Hematopoietic multipotent progenitor cell (in vitro differentiated cells): ENCODE data around the gene BCL10. TPM values are rescaled to one million over a fixed set of nuclear protein-coding genes. Genes with fewer than 3 reads are reported as not detected.

Source experiments
- DNase-seq, 3 donors: peaks; one replicate each; pipeline ENCODE4 v3.0.0-alpha.2; 2011 to 2015; ENCODE audit warnings: low read depth in 2 of 3, low spot score in 2 of 3
- total RNA-seq: library from RNA; depleted of rRNA; stranded (reverse); fragments of >200 nt; gene quantifications from one replicate; pipeline ENCODE4 v1.2.3, GENCODE V29; 2012

BCL10 gene
- total RNA-seq, 1 donor, result 12.9 TPM

- DNase-seq, result no peak
These were observed 23.7 kb upstream of the BCL10 start for GRCh38 chr1:85300140-85300539.

DNA sequence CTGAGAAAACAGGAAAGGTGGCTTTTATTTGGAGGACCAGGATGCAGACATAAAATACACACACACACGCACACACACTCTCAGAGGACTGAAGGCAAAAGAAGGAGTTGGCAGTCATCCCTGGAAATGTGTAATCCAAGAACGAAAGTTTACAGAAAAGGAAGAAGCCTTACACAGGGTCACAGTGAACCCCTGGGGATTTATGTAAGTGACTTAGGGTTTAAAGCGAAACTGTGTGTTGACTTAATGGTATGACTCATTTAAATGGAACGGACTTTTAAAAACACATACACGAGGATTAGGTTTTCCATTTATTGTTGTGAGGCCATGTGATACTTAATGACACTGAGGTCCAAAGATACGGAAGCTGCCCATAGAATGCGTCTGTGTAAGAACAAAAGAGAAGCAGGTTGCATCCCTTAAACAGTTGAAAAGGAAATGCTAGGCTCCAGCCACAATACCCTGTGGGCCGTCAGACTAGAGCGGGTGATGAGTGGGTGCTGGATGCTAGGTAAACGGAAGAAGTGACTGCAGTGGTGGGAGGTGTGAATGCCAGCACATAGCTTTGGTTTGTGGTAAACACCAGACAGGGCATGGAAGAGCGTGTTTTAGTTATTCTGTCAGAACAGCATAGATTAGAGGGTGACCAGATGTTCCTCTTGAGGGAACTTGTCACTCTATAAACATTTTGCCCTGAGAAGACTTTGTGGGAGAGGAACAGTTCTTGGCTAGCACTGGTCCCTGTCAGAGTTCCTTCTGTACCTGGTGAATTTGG, 21.6 kb upstream of the BCL10 start:
- DNase-seq, result no peak

- DNase-seq, result no peak
These were observed 21.1 kb upstream of the BCL10 start for GRCh38 chr1:85297538-85297854.

GRCh38 chr1:85296980-85297379, 20.5 kb upstream of the BCL10 start:
- DNase-seq, result no peak

DNA sequence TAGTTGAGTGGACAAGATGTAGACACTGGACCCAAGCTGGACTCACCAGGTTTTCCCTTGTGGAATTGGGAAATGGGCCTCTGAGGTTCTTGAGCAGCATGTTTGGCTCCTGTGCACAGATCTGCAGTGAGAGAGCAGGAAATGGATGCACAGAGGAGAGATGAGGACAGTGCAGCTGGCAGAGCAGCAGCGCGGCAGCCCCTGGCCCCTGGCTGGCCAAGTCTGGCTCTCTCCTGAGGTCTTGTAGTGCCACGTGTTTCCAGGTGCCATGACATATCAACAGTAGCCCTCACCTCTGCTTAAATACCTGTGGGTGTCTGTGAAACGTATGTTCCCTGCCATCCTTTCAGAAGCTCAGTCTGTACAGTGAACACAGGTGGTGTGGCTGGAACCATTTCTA, 19.2 kb upstream of the BCL10 start:
- no peak for DNase-seq

- no peak for DNase-seq
These were observed 18.6 kb upstream of the BCL10 start for GRCh38 chr1:85295006-85295431.

DNA sequence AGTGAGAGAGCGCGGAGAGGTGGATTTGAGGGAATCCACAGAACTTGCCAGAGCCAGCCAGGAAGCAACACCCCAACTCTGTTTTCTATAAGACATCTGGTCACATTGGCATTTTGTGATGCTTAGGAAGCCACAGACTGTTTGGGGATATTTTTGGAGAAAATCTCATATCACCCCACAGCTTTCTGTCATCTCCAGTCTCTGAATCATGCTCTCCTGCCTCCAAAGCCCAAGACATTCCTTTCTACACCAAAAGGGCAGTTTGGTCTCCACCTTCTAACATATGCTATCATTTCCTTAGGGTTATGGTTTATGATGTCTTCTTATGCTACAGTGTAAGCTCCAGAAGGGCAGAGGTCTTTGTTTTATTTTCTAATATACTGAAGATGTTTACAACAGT, 14.4 kb upstream of the BCL10 start:
- no peak for DNase-seq

GRCh38 chr1:85289848-85290335, 13.5 kb upstream of the BCL10 start:
- DNase-seq, result no peak

- no peak for DNase-seq
These were observed 12.9 kb upstream of the BCL10 start for GRCh38 chr1:85289207-85289847.

GRCh38 chr1:85284202-85284601, 7.8 kb upstream of the BCL10 start:
- DNase-seq, result no peak

DNA sequence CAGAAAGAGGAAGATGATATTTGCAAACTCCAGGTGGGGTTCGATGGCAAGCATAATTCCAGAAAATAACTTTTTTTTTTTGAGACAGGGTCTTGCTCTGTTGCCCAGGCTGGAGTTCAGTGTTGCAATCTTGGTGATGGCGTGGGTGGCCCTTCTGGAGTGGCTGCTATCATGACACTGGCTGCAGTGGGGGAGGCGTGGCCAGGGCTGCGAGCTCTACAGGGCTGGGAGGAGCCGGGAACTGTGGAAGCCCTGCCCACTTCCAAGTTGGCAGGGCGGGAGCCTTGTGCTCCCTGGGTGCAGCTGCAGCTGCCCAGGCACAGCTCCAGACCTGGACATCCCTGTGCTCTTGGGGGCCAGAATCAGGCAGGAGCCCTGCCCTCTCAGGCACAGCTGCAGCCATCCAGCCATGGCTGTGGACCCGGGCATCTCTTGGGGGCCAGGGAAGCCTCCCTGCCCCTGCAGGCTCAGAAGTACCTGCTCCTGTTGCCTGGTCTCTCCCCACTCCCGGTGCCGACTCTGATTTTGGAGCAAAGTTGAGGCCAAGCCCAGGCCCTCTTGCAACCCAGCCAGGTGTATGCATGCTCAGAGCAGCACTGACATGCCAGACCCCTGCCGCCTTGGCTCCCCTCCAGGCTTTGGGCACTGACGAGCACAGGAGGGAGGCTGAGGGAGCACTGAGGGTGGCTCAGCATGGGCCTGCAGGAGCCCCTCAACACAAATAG, 7.2 kb upstream of the BCL10 start:
- DNase-seq, result no peak

GRCh38 chr1:85282424-85282823, 6.0 kb upstream of the BCL10 start:
- DNase-seq, result no peak

DNA sequence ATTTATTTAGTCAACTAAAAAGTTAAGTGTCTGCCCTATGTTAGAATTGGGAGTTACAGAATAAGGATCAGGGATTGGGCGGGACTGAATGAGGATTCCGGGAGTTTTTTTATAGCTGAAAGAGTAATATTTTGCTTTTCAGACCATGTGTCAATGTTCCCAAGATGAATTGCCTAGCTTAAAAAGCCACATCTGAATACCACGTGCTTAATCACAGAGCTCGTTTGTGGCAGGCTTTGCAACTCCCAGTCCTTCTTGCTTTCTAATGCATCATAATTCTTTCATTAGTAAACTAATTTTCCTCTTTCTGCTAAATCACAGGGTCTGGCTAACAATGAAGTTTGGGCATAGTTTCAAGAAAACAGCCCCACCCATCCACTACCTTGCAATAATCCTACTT, 4.2 kb upstream of the BCL10 start:
- no peak for DNase-seq

GRCh38 chr1:85279458-85280080, 3.1 kb upstream of the BCL10 start:
- no peak for DNase-seq

- peak in 2 of 3 donors; percentile 76 to 78 for DNase-seq
These were observed 2.5 kb upstream of the BCL10 start for GRCh38 chr1:85278853-85279314.

GRCh38 chr1:85277802-85278201, 1.4 kb upstream of the BCL10 start:
- DNase-seq, result no peak

DNA sequence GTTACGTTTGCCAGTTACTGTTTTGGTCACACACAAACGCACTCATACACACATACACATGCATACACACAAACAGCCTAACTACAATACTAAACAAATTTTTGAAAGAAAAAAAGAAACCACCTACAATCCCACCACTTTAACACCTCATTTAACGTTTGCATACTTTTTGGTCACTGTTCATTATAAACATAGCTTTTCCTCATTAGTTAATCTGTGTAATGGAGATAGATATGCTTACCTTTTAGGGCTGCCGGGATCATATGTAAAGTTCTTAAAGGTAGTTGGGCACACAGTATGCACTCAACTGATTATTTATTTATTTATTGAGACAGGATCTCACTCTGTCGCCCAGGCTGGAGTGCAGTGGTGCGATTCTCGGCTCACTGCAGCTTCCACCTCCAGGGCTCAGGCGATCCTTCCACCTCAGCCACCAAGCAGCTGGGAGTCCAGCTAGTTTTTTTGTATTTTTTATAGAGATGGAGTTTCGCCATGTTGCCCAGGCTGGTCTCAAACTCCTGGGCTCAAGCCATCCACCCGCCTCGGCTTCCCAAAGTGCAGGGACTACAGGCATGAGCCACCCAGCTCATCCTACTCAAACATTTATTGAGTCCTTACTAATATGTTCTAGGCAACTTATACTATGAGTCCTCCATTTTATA, 677 bp upstream of the BCL10 start:
- DNase-seq, result no peak

GRCh38 chr1:85275701-85276214, 674 bp downstream of the BCL10 start:
- peak in 2 of 3 donors; percentile 40 to 49 for DNase-seq

- DNase-seq, result no peak
These were observed 1.4 kb downstream of the BCL10 start for GRCh38 chr1:85274969-85275453.

DNA sequence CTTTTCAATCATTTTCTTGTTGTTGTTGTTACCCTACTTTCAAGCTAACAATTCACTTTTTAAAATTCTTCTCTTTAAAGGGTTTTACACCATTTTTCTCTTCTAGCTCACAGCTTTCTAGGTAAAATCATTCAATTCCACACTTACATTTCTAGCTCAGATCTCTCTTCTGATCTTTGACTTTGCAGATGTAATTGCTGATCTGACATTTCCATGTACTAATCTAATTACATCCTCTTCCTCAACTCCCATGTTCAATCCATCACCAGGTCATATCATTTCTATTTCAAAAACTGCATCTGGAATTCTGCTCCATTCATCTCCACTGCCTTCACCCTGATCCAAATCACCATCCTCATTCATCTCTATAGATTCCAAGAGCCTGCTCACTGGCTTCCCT, 3.0 kb downstream of the BCL10 start:
- DNase-seq, result no peak
